ENCODE measurements around the gene CCDC9B. TPM values are rescaled to one million over a fixed set of nuclear protein-coding genes. Genes with fewer than 3 reads are reported as not detected.
A peak's percentile ranks its signal among the peaks of the same experiment; 100 is the strongest.

CCDC9B gene
- total RNA-seq, 1 experiment from 2014 or later: 56.1 TPM

- Histone ChIP-seq H3K4me3 (ENCODE audit: low read length) (no peak overlapping the region), H4K20me1 (ENCODE audit: low read length) (no peaks in the 10 kb centered on the region), H3K4me2 (ENCODE audit: low read length) (no peak overlapping the region), H3K27ac (ENCODE audit: low read length) (no peak overlapping the region), H3K9me3 (ENCODE audit: low read length) (no peaks in the 10 kb centered on the region), H3K79me2 (ENCODE audit: low read length) (no peaks in the 10 kb centered on the region), H3K4me1 (ENCODE audit: insufficient read depth, low read length) (peaks cover 7% of the 10 kb centered on the region; the same call in 1 of the 2 replicates), H2AFZ (ENCODE audit: low read length) (no peak overlapping the region), H3K36me3 (ENCODE audit: low read depth, low read length) (no peaks in the 10 kb centered on the region), H3K27me3 (ENCODE audit: low read length) (no peaks in the 10 kb centered on the region), H3F3A (ENCODE audit: low read length, unreplicated experiment) (no peaks in the 10 kb centered on the region), H3K9ac (ENCODE audit: low read length) (no peak overlapping the region), H3K9me2 (replicated peaks; ENCODE audit: low read length) (no peaks in the 10 kb centered on the region)
- ChIA-PET CTCF (no interaction called here), POLR2A (ENCODE audit: unreplicated experiment) (no interaction called here)
- BruUV-seq (replicated peaks): no TSS peak
- TF ChIP-seq EZH2phosphoT487 (IDR thresholded peaks at IDR 0.05; ENCODE audit: borderline replicate concordance, low read length): no peak
- no peak for TF ChIP-seq EZH2 (IDR thresholded peaks at IDR 0.05; ENCODE audit: low read length, unreplicated experiment)
- TF ChIP-seq, protein P1, sequence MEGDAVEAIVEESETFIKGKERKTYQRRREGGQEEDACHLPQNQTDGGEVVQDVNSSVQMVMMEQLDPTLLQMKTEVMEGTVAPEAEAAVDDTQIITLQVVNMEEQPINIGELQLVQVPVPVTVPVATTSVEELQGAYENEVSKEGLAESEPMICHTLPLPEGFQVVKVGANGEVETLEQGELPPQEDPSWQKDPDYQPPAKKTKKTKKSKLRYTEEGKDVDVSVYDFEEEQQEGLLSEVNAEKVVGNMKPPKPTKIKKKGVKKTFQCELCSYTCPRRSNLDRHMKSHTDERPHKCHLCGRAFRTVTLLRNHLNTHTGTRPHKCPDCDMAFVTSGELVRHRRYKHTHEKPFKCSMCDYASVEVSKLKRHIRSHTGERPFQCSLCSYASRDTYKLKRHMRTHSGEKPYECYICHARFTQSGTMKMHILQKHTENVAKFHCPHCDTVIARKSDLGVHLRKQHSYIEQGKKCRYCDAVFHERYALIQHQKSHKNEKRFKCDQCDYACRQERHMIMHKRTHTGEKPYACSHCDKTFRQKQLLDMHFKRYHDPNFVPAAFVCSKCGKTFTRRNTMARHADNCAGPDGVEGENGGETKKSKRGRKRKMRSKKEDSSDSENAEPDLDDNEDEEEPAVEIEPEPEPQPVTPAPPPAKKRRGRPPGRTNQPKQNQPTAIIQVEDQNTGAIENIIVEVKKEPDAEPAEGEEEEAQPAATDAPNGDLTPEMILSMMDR (conservative IDR thresholded peaks at IDR 0.05; ENCODE audit: low read depth, low read length): no peak
- intact Hi-C loops (cut with micrococcal nuclease): no loop called here
- DNase-seq (no peak), ATAC-seq (no peak)
Observed at GRCh38 chr15:40317580-40317979, 23.2 kb downstream of the CCDC9B start.

- no TSS peak for BruUV-seq (replicated peaks)
- intact Hi-C loops (cut with micrococcal nuclease): no loop called here
- no peak overlapping the region for H3K4me2 ChIP-seq (ENCODE audit: low read length)
- peaks cover 7% of the 10 kb centered on the region; the same call in 1 of the 2 replicates for H3K4me1 ChIP-seq (ENCODE audit: insufficient read depth, low read length)
- no peak overlapping the region for H2AFZ ChIP-seq (ENCODE audit: low read length)
- no peaks in the 10 kb centered on the region for H3K36me3 ChIP-seq (ENCODE audit: low read depth, low read length)
- TF ChIP-seq, protein P1 (conservative IDR thresholded peaks at IDR 0.05; ENCODE audit: low read depth, low read length): no peak
- no peak for TF ChIP-seq EZH2 (IDR thresholded peaks at IDR 0.05; ENCODE audit: low read length, unreplicated experiment)
- no peak for TF ChIP-seq EZH2phosphoT487 (IDR thresholded peaks at IDR 0.05; ENCODE audit: borderline replicate concordance, low read length)
- no peaks in the 10 kb centered on the region for H4K20me1 ChIP-seq (ENCODE audit: low read length)
- ATAC-seq: no peak
- no peak overlapping the region for H3K27ac ChIP-seq (ENCODE audit: low read length)
- no peaks in the 10 kb centered on the region for H3K27me3 ChIP-seq (ENCODE audit: low read length)
- ChIA-PET CTCF (no interaction called here), POLR2A (ENCODE audit: unreplicated experiment) (no interaction called here)
- no peak for DNase-seq
- no peaks in the 10 kb centered on the region for H3F3A ChIP-seq (ENCODE audit: low read length, unreplicated experiment)
- no peaks in the 10 kb centered on the region for H3K9me3 ChIP-seq (ENCODE audit: low read length)
- no peak overlapping the region for H3K9ac ChIP-seq (ENCODE audit: low read length)
- no peaks in the 10 kb centered on the region for H3K79me2 ChIP-seq (ENCODE audit: low read length)
- no peaks in the 10 kb centered on the region for H3K9me2 ChIP-seq (replicated peaks; ENCODE audit: low read length)
- no peak overlapping the region for H3K4me3 ChIP-seq (ENCODE audit: low read length)
Observed at GRCh38 chr15:40316931-40317330, 23.8 kb downstream of the CCDC9B start.

GRCh38 chr15:40314723-40315276 is 25.9 kb downstream of the CCDC9B start:
- Histone ChIP-seq H3K9me2 (replicated peaks; ENCODE audit: low read length) (no peaks in the 10 kb centered on the region), H2AFZ (ENCODE audit: low read length) (no peak overlapping the region), H3K27me3 (ENCODE audit: low read length) (no peaks in the 10 kb centered on the region), H3K9ac (ENCODE audit: low read length) (no peak overlapping the region), H3K4me2 (ENCODE audit: low read length) (no peak overlapping the region), H3K27ac (ENCODE audit: low read length) (no peak overlapping the region), H3K79me2 (ENCODE audit: low read length) (no peaks in the 10 kb centered on the region), H3K4me1 (ENCODE audit: insufficient read depth, low read length) (peaks cover 7% of the 10 kb centered on the region; the same call in 1 of the 2 replicates), H3K36me3 (ENCODE audit: low read depth, low read length) (no peaks in the 10 kb centered on the region), H3K9me3 (ENCODE audit: low read length) (no peaks in the 10 kb centered on the region), H3K4me3 (ENCODE audit: low read length) (no peak overlapping the region), H3F3A (ENCODE audit: low read length, unreplicated experiment) (no peaks in the 10 kb centered on the region), H4K20me1 (ENCODE audit: low read length) (no peaks in the 10 kb centered on the region)
- ATAC-seq: no peak; the same call in 1 of the 2 replicates
- CTCF ChIA-PET: interaction anchor here (0.9 kb wide), 1 partner anchor 29 kb away, joined by 3 read pairs; no protein-coding TSS in a partner anchor
- DNase-seq: peak; percentile 41
- intact Hi-C loops (cut with micrococcal nuclease): no loop called here
- POLR2A ChIA-PET (ENCODE audit: unreplicated experiment): no interaction called here
- TF ChIP-seq EZH2 (IDR thresholded peaks at IDR 0.05; ENCODE audit: low read length, unreplicated experiment) (no peak), EZH2phosphoT487 (IDR thresholded peaks at IDR 0.05; ENCODE audit: borderline replicate concordance, low read length) (no peak)
- TF ChIP-seq, protein P1 (conservative IDR thresholded peaks at IDR 0.05; ENCODE audit: low read depth, low read length): no peak
- no TSS peak for BruUV-seq (replicated peaks)
